ENCODE results near the gene GOLGA6L9. TPM values are rescaled to one million over a fixed set of nuclear protein-coding genes. Genes with fewer than 3 reads are reported as not detected.
A peak's percentile ranks its signal among the peaks of the same experiment; 100 is the strongest.
"Not testable (repeated sequence)": the region's sequence is repeated elsewhere in the genome, so short reads cannot be mapped to it uniquely, and the experiment has no call there.

The GOLGA6L9 gene
- total RNA-seq, 1 experiment from 2014 or later: 6.9 TPM

DNA sequence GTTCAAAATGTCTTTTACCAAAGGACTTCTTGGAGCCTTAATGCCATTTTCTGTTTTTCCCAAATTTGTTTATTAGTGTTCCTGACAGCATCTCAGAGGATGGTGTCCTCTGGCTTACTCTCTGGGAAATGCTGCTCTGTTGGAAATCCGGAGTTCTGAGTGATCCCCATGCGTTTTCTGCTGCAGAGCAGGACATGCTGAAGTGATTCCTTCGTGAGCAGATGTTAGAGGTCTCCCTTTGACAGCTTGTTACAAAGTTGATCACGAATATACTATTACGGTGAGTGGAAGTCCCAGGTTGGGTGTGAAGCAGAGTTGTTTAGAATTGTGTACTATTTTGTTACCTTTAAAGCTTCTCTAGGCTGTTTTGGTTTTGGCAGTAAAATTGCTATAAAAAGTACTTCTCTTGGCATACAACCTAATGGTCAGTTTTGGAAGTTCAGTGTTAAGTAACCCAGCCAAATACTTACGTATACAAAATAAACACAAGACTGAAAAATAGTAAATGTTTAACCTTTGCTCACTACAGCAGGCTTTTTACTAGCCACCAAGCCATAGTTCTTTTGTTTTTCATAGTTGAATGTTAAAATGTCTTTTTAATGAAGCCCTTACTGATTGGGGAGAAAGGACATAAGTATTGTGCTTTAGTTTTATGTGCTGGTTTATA, 15.0 kb upstream of the GOLGA6L9 start:
- H3K36me3 Mint-ChIP-seq (ENCODE audit: insufficient read depth, unreplicated experiment); H3K4me1 Mint-ChIP-seq (ENCODE audit: low read depth, unreplicated experiment); intact Hi-C loops (cut with micrococcal nuclease; ENCODE audit: unreplicated experiment); BruUV-seq (replicated peaks); H3K4me3 Mint-ChIP-seq (ENCODE audit: low read depth, unreplicated experiment); H3K9me3 Mint-ChIP-seq (ENCODE audit: low read depth, unreplicated experiment); H3K27me3 Mint-ChIP-seq (ENCODE audit: unreplicated experiment); DNase-seq: not testable (repeated sequence)
- CTCF ChIA-PET: interaction anchor here (1.0 kb wide), 1 partner anchor 293 kb away, joined by 3 read pairs; no protein-coding TSS in a partner anchor
- H3K27ac Mint-ChIP-seq (ENCODE audit: unreplicated experiment): peak overlapping the region; percentile 61
- TF ChIP-seq, protein P1, sequence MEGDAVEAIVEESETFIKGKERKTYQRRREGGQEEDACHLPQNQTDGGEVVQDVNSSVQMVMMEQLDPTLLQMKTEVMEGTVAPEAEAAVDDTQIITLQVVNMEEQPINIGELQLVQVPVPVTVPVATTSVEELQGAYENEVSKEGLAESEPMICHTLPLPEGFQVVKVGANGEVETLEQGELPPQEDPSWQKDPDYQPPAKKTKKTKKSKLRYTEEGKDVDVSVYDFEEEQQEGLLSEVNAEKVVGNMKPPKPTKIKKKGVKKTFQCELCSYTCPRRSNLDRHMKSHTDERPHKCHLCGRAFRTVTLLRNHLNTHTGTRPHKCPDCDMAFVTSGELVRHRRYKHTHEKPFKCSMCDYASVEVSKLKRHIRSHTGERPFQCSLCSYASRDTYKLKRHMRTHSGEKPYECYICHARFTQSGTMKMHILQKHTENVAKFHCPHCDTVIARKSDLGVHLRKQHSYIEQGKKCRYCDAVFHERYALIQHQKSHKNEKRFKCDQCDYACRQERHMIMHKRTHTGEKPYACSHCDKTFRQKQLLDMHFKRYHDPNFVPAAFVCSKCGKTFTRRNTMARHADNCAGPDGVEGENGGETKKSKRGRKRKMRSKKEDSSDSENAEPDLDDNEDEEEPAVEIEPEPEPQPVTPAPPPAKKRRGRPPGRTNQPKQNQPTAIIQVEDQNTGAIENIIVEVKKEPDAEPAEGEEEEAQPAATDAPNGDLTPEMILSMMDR (IDR thresholded peaks at IDR 0.05; ENCODE audit: unreplicated experiment): peak; percentile 24

DNA sequence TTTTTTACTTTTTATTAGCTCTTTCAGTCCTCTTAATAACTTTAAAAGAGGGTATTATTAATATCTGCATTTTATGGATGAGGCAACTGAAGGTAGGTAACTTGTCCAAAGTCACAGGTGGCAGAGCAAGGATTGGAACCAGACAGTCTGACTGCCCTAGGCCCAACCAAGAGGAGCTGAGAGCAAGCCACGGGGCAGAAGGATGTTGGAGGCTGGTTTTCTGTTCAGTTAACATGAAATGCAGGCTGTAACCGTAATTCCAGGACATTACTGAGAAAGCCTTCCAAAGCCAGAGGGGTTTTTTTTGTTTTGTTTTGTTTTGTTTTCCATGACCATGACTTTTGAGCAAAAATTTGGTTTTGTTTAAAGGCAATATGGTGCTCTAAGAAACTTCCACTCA, 9.1 kb upstream of the GOLGA6L9 start:
- H3K36me3 Mint-ChIP-seq (ENCODE audit: insufficient read depth, unreplicated experiment); CTCF ChIA-PET; H3K27me3 Mint-ChIP-seq (ENCODE audit: unreplicated experiment); H3K27ac Mint-ChIP-seq (ENCODE audit: unreplicated experiment); H3K9me3 Mint-ChIP-seq (ENCODE audit: low read depth, unreplicated experiment); H3K4me1 Mint-ChIP-seq (ENCODE audit: low read depth, unreplicated experiment); intact Hi-C loops (cut with micrococcal nuclease; ENCODE audit: unreplicated experiment); DNase-seq; BruUV-seq (replicated peaks); H3K4me3 Mint-ChIP-seq (ENCODE audit: low read depth, unreplicated experiment): not testable (repeated sequence)

DNA sequence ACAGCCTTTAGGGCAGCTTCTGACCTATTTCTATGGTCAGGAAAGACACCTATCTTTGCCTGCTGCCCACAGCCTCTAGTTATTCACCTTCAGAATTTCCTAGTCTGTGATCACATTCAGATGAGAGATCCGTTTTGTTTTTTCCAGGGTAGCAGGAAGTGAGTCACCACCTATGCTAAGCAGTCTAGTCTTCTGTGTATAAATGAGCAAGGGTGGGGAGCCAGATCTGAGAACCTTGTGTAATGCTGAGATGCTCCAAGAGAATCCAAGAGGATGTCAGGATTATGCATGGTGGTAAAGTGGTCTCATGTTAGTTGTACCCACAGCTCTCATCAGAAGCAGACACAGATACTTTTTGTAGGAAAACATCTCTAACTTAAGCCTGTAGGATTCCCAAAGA, 8.7 kb upstream of the GOLGA6L9 start:
- H3K27ac Mint-ChIP-seq (ENCODE audit: unreplicated experiment); BruUV-seq (replicated peaks); CTCF ChIA-PET; H3K9me3 Mint-ChIP-seq (ENCODE audit: low read depth, unreplicated experiment); H3K36me3 Mint-ChIP-seq (ENCODE audit: insufficient read depth, unreplicated experiment); H3K4me3 Mint-ChIP-seq (ENCODE audit: low read depth, unreplicated experiment); H3K27me3 Mint-ChIP-seq (ENCODE audit: unreplicated experiment); intact Hi-C loops (cut with micrococcal nuclease; ENCODE audit: unreplicated experiment); DNase-seq; H3K4me1 Mint-ChIP-seq (ENCODE audit: low read depth, unreplicated experiment): not testable (repeated sequence)

GRCh38 chr15:82427117-82427516, 2.5 kb upstream of the GOLGA6L9 start:
- H3K27ac Mint-ChIP-seq (ENCODE audit: unreplicated experiment); H3K27me3 Mint-ChIP-seq (ENCODE audit: unreplicated experiment); intact Hi-C loops (cut with micrococcal nuclease; ENCODE audit: unreplicated experiment); H3K4me1 Mint-ChIP-seq (ENCODE audit: low read depth, unreplicated experiment); BruUV-seq (replicated peaks); H3K4me3 Mint-ChIP-seq (ENCODE audit: low read depth, unreplicated experiment); H3K9me3 Mint-ChIP-seq (ENCODE audit: low read depth, unreplicated experiment); H3K36me3 Mint-ChIP-seq (ENCODE audit: insufficient read depth, unreplicated experiment); CTCF ChIA-PET; DNase-seq: not testable (repeated sequence)

DNA sequence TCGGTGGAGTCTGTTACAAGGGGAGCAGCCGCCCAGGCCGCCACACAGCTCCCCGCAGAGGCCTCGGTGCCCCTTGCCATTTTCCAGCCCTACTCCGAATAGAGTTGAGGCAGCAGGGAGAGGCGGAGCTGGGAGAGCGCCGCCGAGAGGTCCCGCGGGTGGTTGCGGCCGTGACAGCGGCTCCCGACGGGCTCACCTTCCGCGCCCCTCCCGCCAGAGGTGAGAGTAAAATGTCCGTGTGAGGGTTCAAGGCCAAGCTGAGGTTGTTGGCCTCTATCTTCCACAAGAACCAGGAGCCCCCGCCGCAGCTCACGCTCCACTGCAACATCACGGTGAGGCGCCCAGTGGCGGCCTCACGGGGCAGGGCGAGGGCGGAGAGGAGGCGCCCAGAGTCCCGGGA, 15.8 kb downstream of the GOLGA6L9 start:
- peak; percentile 43 for DNase-seq
- not testable (repeated sequence) for BruUV-seq (replicated peaks)

DNA sequence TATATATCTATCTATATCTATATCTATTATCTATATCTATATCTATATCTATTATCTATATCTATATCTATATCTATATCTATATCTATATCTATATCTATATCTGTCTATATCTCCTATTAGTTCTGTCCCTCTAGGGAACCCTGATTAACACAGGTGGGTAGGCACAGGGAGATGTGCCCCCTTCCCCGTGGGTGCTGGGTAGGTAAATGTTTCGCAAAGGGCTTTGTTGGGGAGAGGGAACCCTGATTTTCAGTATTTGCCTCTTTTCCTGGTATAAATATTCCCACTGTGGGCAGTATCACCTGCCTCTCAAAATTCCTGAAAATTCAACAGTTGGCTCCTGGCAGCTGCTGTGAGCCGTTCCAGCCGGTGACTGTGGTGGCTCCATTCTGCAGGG, 27.7 kb downstream of the GOLGA6L9 start:
- H3K9me3 Mint-ChIP-seq (ENCODE audit: low read depth, unreplicated experiment); H3K27ac Mint-ChIP-seq (ENCODE audit: unreplicated experiment); H3K4me1 Mint-ChIP-seq (ENCODE audit: low read depth, unreplicated experiment); H3K4me3 Mint-ChIP-seq (ENCODE audit: low read depth, unreplicated experiment); DNase-seq; intact Hi-C loops (cut with micrococcal nuclease; ENCODE audit: unreplicated experiment); CTCF ChIA-PET; H3K36me3 Mint-ChIP-seq (ENCODE audit: insufficient read depth, unreplicated experiment); H3K27me3 Mint-ChIP-seq (ENCODE audit: unreplicated experiment); BruUV-seq (replicated peaks): not testable (repeated sequence)

More for the DNA sequence above, 15.8 kb downstream of the GOLGA6L9 start:
- H3K9me3 Mint-ChIP-seq (ENCODE audit: low read depth, unreplicated experiment); CTCF ChIA-PET; intact Hi-C loops (cut with micrococcal nuclease; ENCODE audit: unreplicated experiment); H3K4me3 Mint-ChIP-seq (ENCODE audit: low read depth, unreplicated experiment); H3K36me3 Mint-ChIP-seq (ENCODE audit: insufficient read depth, unreplicated experiment); H3K27me3 Mint-ChIP-seq (ENCODE audit: unreplicated experiment); H3K4me1 Mint-ChIP-seq (ENCODE audit: low read depth, unreplicated experiment); H3K27ac Mint-ChIP-seq (ENCODE audit: unreplicated experiment): not testable (repeated sequence)

- intact Hi-C loops (cut with micrococcal nuclease; ENCODE audit: unreplicated experiment): not testable (repeated sequence)
Observed at GRCh38 chr15:82465629-82466028, 36.0 kb downstream of the GOLGA6L9 start.

GRCh38 chr15:82468205-82468604, 38.6 kb downstream of the GOLGA6L9 start:
- H3K9me3 Mint-ChIP-seq (ENCODE audit: low read depth, unreplicated experiment); H3K4me3 Mint-ChIP-seq (ENCODE audit: low read depth, unreplicated experiment); intact Hi-C loops (cut with micrococcal nuclease; ENCODE audit: unreplicated experiment); H3K4me1 Mint-ChIP-seq (ENCODE audit: low read depth, unreplicated experiment); BruUV-seq (replicated peaks); H3K36me3 Mint-ChIP-seq (ENCODE audit: insufficient read depth, unreplicated experiment); H3K27me3 Mint-ChIP-seq (ENCODE audit: unreplicated experiment); H3K27ac Mint-ChIP-seq (ENCODE audit: unreplicated experiment); DNase-seq; CTCF ChIA-PET: not testable (repeated sequence)

More at GRCh38 chr15:82465629-82466028, 36.0 kb downstream of the GOLGA6L9 start:
- H3K4me1 Mint-ChIP-seq (ENCODE audit: low read depth, unreplicated experiment); H3K36me3 Mint-ChIP-seq (ENCODE audit: insufficient read depth, unreplicated experiment); DNase-seq; H3K9me3 Mint-ChIP-seq (ENCODE audit: low read depth, unreplicated experiment); H3K27me3 Mint-ChIP-seq (ENCODE audit: unreplicated experiment); H3K4me3 Mint-ChIP-seq (ENCODE audit: low read depth, unreplicated experiment); H3K27ac Mint-ChIP-seq (ENCODE audit: unreplicated experiment); CTCF ChIA-PET; BruUV-seq (replicated peaks): not testable (repeated sequence)

DNA sequence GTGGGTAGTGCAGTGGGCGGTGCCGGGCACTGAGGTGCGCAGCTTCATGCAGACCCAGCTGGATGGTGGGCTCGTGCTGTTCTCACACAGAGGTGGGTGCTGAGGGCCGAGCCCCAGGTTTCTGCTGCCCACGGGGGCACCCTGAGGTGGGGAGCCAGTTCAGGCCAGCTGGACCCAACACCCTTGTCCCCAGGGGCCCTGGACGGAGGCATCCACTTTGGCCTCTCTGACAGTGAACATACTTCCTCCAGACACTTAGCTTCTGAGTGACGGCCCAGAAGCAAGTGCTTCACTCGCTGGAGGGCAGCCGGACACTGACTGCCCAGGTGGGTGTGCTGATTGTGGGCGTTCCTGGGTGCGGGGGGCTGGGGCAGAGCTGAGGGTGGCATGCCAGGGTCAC, 39.8 kb downstream of the GOLGA6L9 start:
- intact Hi-C loops (cut with micrococcal nuclease; ENCODE audit: unreplicated experiment); DNase-seq; BruUV-seq (replicated peaks); H3K36me3 Mint-ChIP-seq (ENCODE audit: insufficient read depth, unreplicated experiment); H3K4me3 Mint-ChIP-seq (ENCODE audit: low read depth, unreplicated experiment); H3K27ac Mint-ChIP-seq (ENCODE audit: unreplicated experiment); H3K9me3 Mint-ChIP-seq (ENCODE audit: low read depth, unreplicated experiment); CTCF ChIA-PET; H3K4me1 Mint-ChIP-seq (ENCODE audit: low read depth, unreplicated experiment); H3K27me3 Mint-ChIP-seq (ENCODE audit: unreplicated experiment): not testable (repeated sequence)
